IMR-90 (cell line): ENCODE measurements around the gene SCARB1. TPM values are rescaled to one million over a fixed set of nuclear protein-coding genes. Genes with fewer than 3 reads are reported as not detected.

Experiments
- ATAC-seq: fragments of 200-7000 bp; cut with Tn5 transposase; 2 replicates; pipeline ENCODE4 v1.9.1; 2020; ENCODE audit warnings: low read depth, mild to moderate bottlenecking, moderate library complexity
- BruUV-seq: library from RNA; stranded (reverse); fragments of 400-500 nt; replicated peaks from 2 replicates; lab custom pipeline; 2021; lab: Mats Ljungman, UMichigan
- CTCF ChIA-PET: fragments of 300-600 bp; formaldehyde crosslinking; extraction: SDS; loops from one replicate; lab custom pipeline; 2021; ENCODE audit warnings: antibody characterized with exemption; lab: Yijun Ruan, JAX
- POLR2A ChIA-PET: fragments of 300-600 bp; sonication (Branson Sonifier 250); formaldehyde crosslinking; loops from one replicate; lab custom pipeline; 2022; ENCODE audit warnings: antibody characterized with exemption; ENCODE audit not compliant: unreplicated experiment; lab: Charles Lee
- DNase-seq: peaks from one replicate; pipeline ENCODE4 v3.0.0; 2013
- H2AFZ ChIP-seq: replicated peaks from 2 replicates; pipeline ENCODE3; 2013; ENCODE audit warnings: low read length, mild to moderate bottlenecking; ENCODE audit not compliant: poor library complexity
- H2AK5ac ChIP-seq: 2 replicates; pipeline ENCODE4 v1.6.1; 2013; ENCODE audit warnings: low read depth, low read length, inconsistent platforms
- H2AK9ac ChIP-seq: replicated peaks from 2 replicates; pipeline ENCODE3; 2013; ENCODE audit warnings: mild to moderate bottlenecking, low read depth, low read length, moderate library complexity; ENCODE audit not compliant: poor library complexity
- H2BK120ac ChIP-seq: 2 replicates; pipeline ENCODE4 v1.6.1; 2013; ENCODE audit warnings: low read depth, low read length, inconsistent platforms
- H2BK15ac ChIP-seq: 3 replicates; pipeline ENCODE4 v1.6.1; 2013; ENCODE audit warnings: low read depth, low read length, inconsistent platforms
- H2BK20ac ChIP-seq: 2 replicates; pipeline ENCODE4 v1.6.1; 2013; ENCODE audit warnings: low read depth, mild to moderate bottlenecking, inconsistent platforms, low read length, moderate library complexity
- H2BK5ac ChIP-seq: 2 replicates; pipeline ENCODE4 v1.6.1; 2013; ENCODE audit warnings: mild to moderate bottlenecking, low read depth, low read length, inconsistent platforms; ENCODE audit not compliant: poor library complexity, severe bottlenecking
- H3K14ac ChIP-seq: replicated peaks from 2 replicates; pipeline ENCODE4 v1.6.1; 2013; ENCODE audit warnings: low read depth, low read length, inconsistent platforms
- H3K18ac ChIP-seq: 2 replicates; pipeline ENCODE4 v1.6.1; 2013; ENCODE audit warnings: low read depth, low read length, control low read depth
- H3K23ac ChIP-seq: 2 replicates; pipeline ENCODE4 v1.6.1; 2013; ENCODE audit warnings: low read depth, low read length, inconsistent platforms
- H3K27ac ChIP-seq: 2 replicates; pipeline ENCODE4 v1.5.1; 2013; ENCODE audit warnings: mild to moderate bottlenecking, control low read depth, low read length; ENCODE audit not compliant: insufficient read depth
- H3K27me3 ChIP-seq: 2 replicates; pipeline ENCODE4 v1.6.1; 2013; ENCODE audit warnings: low read length; ENCODE audit not compliant: control insufficient read depth, insufficient read depth
- H3K36me3 ChIP-seq: 2 replicates; pipeline ENCODE4 v1.6.1; 2013; ENCODE audit warnings: low read length, mixed read lengths; ENCODE audit not compliant: control insufficient read depth, insufficient read depth
- H3K4ac ChIP-seq: 2 replicates; pipeline ENCODE4 v1.6.1; 2013; ENCODE audit warnings: low read depth, low read length, inconsistent platforms
- H3K4me1 ChIP-seq: 2 replicates; pipeline ENCODE4 v1.6.1; 2013; ENCODE audit warnings: low read length, mixed read lengths; ENCODE audit not compliant: control insufficient read depth, insufficient read depth
- H3K4me2 ChIP-seq: 2 replicates; pipeline ENCODE4 v1.6.1; 2013; ENCODE audit warnings: low read depth, mild to moderate bottlenecking, control low read depth, low read length, moderate library complexity
- H3K4me3 ChIP-seq: 2 replicates; pipeline ENCODE4 v1.5.1; 2013; ENCODE audit warnings: low read depth, mild to moderate bottlenecking, control low read depth, low read length, moderate library complexity; ENCODE audit not compliant: insufficient read depth
- H3K56ac ChIP-seq: 2 replicates; pipeline ENCODE4 v1.6.1; 2013; ENCODE audit warnings: low read length, inconsistent platforms; ENCODE audit not compliant: insufficient read depth; ENCODE audit errors: extremely low read depth
- H3K79me1 ChIP-seq, 2 experiments: 2 replicates each; pipeline ENCODE4 v1.6.1; 2013; ENCODE audit warnings: low read length in 2 of 2, inconsistent platforms in 1 of 2, low read depth in 1 of 2
- H3K9ac ChIP-seq: 2 replicates; pipeline ENCODE4 v1.6.1; 2013; ENCODE audit warnings: low read depth, low read length, control low read depth
- H3K9me1 ChIP-seq: 2 replicates; pipeline ENCODE4 v1.6.1; 2013; ENCODE audit warnings: low read length, inconsistent platforms; ENCODE audit not compliant: insufficient read depth
- H3K9me3 ChIP-seq: 2 replicates; pipeline ENCODE4 v1.6.1; 2013; ENCODE audit warnings: low read length; ENCODE audit not compliant: control insufficient read depth, insufficient read depth
- H4K20me1 ChIP-seq: 2 replicates; pipeline ENCODE4 v1.6.1; 2013; ENCODE audit warnings: low read length, inconsistent platforms; ENCODE audit not compliant: insufficient read depth
- H4K5ac ChIP-seq: 2 replicates; pipeline ENCODE4 v1.6.1; 2013; ENCODE audit warnings: mild to moderate bottlenecking, low read depth, low read length, control low read depth
- H4K8ac ChIP-seq, 2 experiments: 2 replicates each; pipeline ENCODE4 v1.6.1; 2013; ENCODE audit warnings: low read depth in 2 of 2, low read length in 2 of 2, control low read depth in 1 of 2, inconsistent platforms in 1 of 2
- H4K91ac ChIP-seq: 2 replicates; pipeline ENCODE4 v1.6.1; 2013; ENCODE audit warnings: low read depth, low read length, inconsistent platforms; ENCODE audit not compliant: insufficient read depth
- BHLHE40 ChIP-seq: fragments of 150-350 bp; IDR thresholded peaks from 2 replicates; pipeline ENCODE4 v1.6.1; 2016; ENCODE audit warnings: mild to moderate bottlenecking, low read depth, low read length
- CEBPB ChIP-seq: IDR thresholded peaks from 2 replicates; pipeline ENCODE4 v1.6.1; 2012; ENCODE audit warnings: low read depth, low read length, improper control_type of control experiment
- CHD1 ChIP-seq: IDR thresholded peaks from 2 replicates; pipeline ENCODE4 v1.6.1; 2012; ENCODE audit warnings: low read depth, low read length, improper control_type of control experiment
- ELK1 ChIP-seq: fragments of 150-350 bp; IDR thresholded peaks from 2 replicates; pipeline ENCODE4 v1.6.1; 2016; ENCODE audit warnings: low read depth, mild to moderate bottlenecking, low read length, moderate library complexity, borderline replicate concordance
- FOS ChIP-seq: fragments of 150-350 bp; IDR thresholded peaks from 2 replicates; pipeline ENCODE4 v1.6.1; 2016; ENCODE audit warnings: low read depth, low read length
- MAFK ChIP-seq: IDR thresholded peaks from 2 replicates; pipeline ENCODE4 v1.6.1; 2012; ENCODE audit warnings: low read depth, low read length, improper control_type of control experiment
- MAZ ChIP-seq: IDR thresholded peaks from 2 replicates; pipeline ENCODE4 v1.6.1; 2012; ENCODE audit warnings: low read depth, mild to moderate bottlenecking, low read length, improper control_type of control experiment, moderate library complexity, borderline replicate concordance
- POLR2A ChIP-seq: IDR thresholded peaks from 2 replicates; pipeline ENCODE4 v1.6.1; 2012; ENCODE audit warnings: mild to moderate bottlenecking, low read depth, low read length
- RAD21 ChIP-seq: IDR thresholded peaks from 2 replicates; pipeline ENCODE4 v1.6.1; 2012; ENCODE audit warnings: low read length, improper control_type of control experiment
- RFX5 ChIP-seq: IDR thresholded peaks from 2 replicates; pipeline ENCODE4 v1.8.0; 2012; ENCODE audit warnings: low read depth, mild to moderate bottlenecking, low read length, moderate library complexity
- WGBS, 2 experiments: methylation state at CpG; one replicate each; pipeline versions ENCODE4 v1.1.5 to v1.1.7; 2013; ENCODE audit warnings: missing lambda C conversion rate in 2 of 2; ENCODE audit not compliant: insufficient read length in 1 of 2; ENCODE audit errors: extremely low coverage in 2 of 2; 5-methylcytosine and 5-hydroxymethylcytosine counted together
- dilution Hi-C: fragments of 300-500 bp; cut with HindIII; formaldehyde crosslinking; loops from one replicate; pipeline ENCODE4 v1.14.3; 2018; ENCODE audit warnings: low sequenced_read_pairs; ENCODE audit not compliant: unreplicated experiment
- in situ Hi-C: fragments of 300-500 bp; cut with MboI; formaldehyde crosslinking; loops from 3 replicates; pipeline ENCODE4 v1.14.3; 2019; ENCODE audit warnings: low sequenced_read_pairs, inconsistent platforms, mixed read lengths
- intact Hi-C: fragments of 100-400 bp; cut with micrococcal nuclease; formaldehyde crosslinking; loops from 2 replicates; pipeline ENCODE4 v1.10.0; 2022
- polyA plus RNA-seq, 3 experiments: library from polyadenylated mRNA; depleted of rRNA; stranded (reverse); fragments of >200 nt; gene quantifications; 2 replicates each; pipeline ENCODE4 v1.2.3, GENCODE V29; 2012; ENCODE audit warnings: low replicate concordance in 1 of 3
- total RNA-seq: library from RNA; depleted of rRNA; stranded (reverse); fragments of >200 nt; gene quantifications from 2 replicates; pipeline ENCODE4 v1.2.3, GENCODE V29; 2012
- TF ChIP-seq, protein P1 (sequence below): fragments of 150-350 bp; IDR thresholded peaks from 2 replicates; pipeline ENCODE4 v1.6.1; 2017; ENCODE audit warnings: mild to moderate bottlenecking, antibody characterized with exemption, low read length, low read depth

Gene SCARB1
- total and polyA plus RNA-seq, 2 of the 4 experiments (the other 2 are of a cell fraction): 3.0 to 24.8 TPM

- Histone ChIP-seq H3K9ac (no peak overlapping the region), H3K14ac (no peak overlapping the region), H2BK15ac (no peak overlapping the region), H3K36me3 (peaks cover 1% of the 10 kb centered on the region; the same call in 1 of the 2 replicates), H3K4me1 (peaks cover 9% of the 10 kb centered on the region), H4K5ac (no peak overlapping the region), H3K4me2 (no peak overlapping the region), H3K27ac (no peak overlapping the region), H4K8ac (no peak overlapping the region), H3K23ac (no peak overlapping the region), H3K9me3 (no peaks in the 10 kb centered on the region), H3K27me3 (no peaks in the 10 kb centered on the region), H2AFZ (no peak overlapping the region), H3K79me1 (no peaks in the 10 kb centered on the region), H3K9me1 (peaks cover 10% of the 10 kb centered on the region), H2BK20ac (no peak overlapping the region), H3K56ac (no peak overlapping the region), H2BK120ac (no peak overlapping the region), H2BK5ac (no peak overlapping the region), H4K20me1 (no peaks in the 10 kb centered on the region), H4K91ac (no peak overlapping the region), H2AK9ac (no peak overlapping the region), H2AK5ac (no peak overlapping the region), H3K4ac (no peak overlapping the region), H3K18ac (no peak overlapping the region), H3K4me3 (no peak overlapping the region)
- dilution Hi-C loops: no loop called here
- no TSS peak for BruUV-seq
- intact Hi-C loops: no loop called here
- in situ Hi-C loops: no loop called here
- TF ChIP-seq MAZ (no peak), CHD1 (no peak), MAFK (no peak), CEBPB (no peak), BHLHE40 (no peak), ELK1 (no peak), POLR2A (no peak), RFX5 (no peak), RAD21 (no peak), FOS (no peak)
- TF ChIP-seq, protein P1, sequence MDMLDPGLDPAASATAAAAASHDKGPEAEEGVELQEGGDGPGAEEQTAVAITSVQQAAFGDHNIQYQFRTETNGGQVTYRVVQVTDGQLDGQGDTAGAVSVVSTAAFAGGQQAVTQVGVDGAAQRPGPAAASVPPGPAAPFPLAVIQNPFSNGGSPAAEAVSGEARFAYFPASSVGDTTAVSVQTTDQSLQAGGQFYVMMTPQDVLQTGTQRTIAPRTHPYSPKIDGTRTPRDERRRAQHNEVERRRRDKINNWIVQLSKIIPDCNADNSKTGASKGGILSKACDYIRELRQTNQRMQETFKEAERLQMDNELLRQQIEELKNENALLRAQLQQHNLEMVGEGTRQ: no peak
- DNase-seq (no peak), ATAC-seq (no peak)
- CTCF ChIA-PET: no interaction called here
- 70% methylated on average over 2 of the region's 15 CpGs; no CpG with 5 or more reads in 1 of the 2 experiments for WGBS, 2 experiments
- POLR2A ChIA-PET: no interaction called here
These were observed 8.2 kb downstream of the SCARB1 start for GRCh38 chr12:124855275-124855957.
